Neural progenitor cell (in vitro differentiated cells): ENCODE results near the gene PTCH1.

ENCODE experiments used
- EZH2 ChIP-seq: fragments of 200-600 bp; sonication (generic); IDR thresholded peaks from 2 replicates; pipeline ENCODE4 v1.6.1; 2017; ENCODE audit warnings: antibody characterized with exemption, mild to moderate bottlenecking, moderate library complexity
- TF ChIP-seq, protein P1 (sequence below): fragments of 200-600 bp; sonication (generic); IDR thresholded peaks from 2 replicates; pipeline ENCODE4 v1.5.1; 2017; ENCODE audit warnings: antibody characterized with exemption, mild to moderate bottlenecking

GRCh38 chr9:95465115-95465514, 51.7 kb downstream of the PTCH1 start:
- no peak for TF ChIP-seq EZH2
- TF ChIP-seq, protein P1, sequence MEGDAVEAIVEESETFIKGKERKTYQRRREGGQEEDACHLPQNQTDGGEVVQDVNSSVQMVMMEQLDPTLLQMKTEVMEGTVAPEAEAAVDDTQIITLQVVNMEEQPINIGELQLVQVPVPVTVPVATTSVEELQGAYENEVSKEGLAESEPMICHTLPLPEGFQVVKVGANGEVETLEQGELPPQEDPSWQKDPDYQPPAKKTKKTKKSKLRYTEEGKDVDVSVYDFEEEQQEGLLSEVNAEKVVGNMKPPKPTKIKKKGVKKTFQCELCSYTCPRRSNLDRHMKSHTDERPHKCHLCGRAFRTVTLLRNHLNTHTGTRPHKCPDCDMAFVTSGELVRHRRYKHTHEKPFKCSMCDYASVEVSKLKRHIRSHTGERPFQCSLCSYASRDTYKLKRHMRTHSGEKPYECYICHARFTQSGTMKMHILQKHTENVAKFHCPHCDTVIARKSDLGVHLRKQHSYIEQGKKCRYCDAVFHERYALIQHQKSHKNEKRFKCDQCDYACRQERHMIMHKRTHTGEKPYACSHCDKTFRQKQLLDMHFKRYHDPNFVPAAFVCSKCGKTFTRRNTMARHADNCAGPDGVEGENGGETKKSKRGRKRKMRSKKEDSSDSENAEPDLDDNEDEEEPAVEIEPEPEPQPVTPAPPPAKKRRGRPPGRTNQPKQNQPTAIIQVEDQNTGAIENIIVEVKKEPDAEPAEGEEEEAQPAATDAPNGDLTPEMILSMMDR = no peak
